Measurements from ENCODE around the gene SYT14.
"Not testable (repeated sequence)": the region's sequence is repeated elsewhere in the genome, so short reads cannot be mapped to it uniquely, and the experiment has no call there.

SYT14 gene

DNA sequence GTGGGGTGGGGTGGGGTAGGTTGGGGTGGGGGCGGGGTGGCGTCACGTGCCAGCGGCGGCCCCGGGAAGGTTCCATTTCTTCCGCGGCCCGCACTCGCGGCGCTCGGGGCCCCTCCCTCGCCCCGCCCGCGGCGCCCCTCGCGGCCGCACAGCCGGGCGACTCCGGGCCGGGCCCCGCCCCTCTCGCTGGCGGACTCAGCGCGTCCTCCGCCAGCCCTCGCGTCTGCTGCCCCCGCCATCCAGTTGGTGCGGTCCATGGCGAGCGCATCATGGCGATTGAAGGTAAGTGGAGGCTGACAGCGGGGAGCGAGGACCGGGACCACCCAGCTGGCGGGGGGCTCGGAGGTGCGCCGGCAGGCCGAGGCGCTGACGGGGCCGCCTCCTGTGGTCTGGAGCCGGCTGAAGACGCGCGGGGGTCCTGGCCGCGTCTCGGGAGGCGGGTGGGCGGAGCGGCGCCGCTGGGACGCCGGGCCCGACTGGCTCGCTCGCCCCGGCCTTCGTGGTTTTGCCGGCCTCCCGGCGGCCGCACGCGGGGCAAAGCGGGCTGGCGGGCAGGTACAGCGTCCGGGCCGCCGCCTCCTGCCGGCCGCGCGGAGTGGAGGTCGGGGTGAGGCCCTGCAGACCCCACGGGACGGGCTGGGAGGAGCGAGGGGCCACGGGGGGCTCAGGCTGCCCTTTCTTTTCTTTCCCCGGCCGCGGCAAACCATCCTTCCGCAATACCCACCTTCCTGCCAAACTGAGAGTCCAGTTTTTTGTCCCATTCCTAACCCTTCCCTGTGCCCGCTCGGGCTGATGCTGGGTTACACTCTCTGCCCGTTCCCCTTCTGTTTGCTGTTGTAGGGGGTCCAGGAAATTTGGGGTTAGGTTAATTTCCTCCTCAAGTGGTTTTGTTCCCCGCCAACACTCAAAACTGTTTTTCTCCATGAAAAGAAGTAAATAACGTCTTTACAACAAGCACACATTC is at the start of gene SYT14:
Gene SYT14, plus strand, starts transcription at position 222 of the 964 bp plus-strand sequence. Its CDS starts 48 bp downstream, at position 270.
- H3K27me3 ChIP-seq (replicated peaks; ENCODE audit: insufficient read depth, low read length) = no peaks in the 10 kb centered on the region
- H2AFZ ChIP-seq (ENCODE audit: low read length) = peak within 1 kb of the TSS; percentile 50; the same call in 1 of the 2 replicates
- peak within 1 kb of the TSS; percentile 55 for H3K4me3 ChIP-seq (ENCODE audit: low read length)
- no peak for TF ChIP-seq CTCF (IDR thresholded peaks at IDR 0.05; ENCODE audit: low read length)
- no peak for TF ChIP-seq EZH2 (optimal IDR thresholded peaks at IDR 0.05; ENCODE audit: low read depth, low read length)
- 0 out of 2 replicates have a peak, but pooled peaks cover 5% of the 10 kb centered on the region for H3F3A ChIP-seq (ENCODE audit: insufficient read depth, low read length)
- H4K20me1 ChIP-seq (ENCODE audit: insufficient read depth, low read length) = no peaks in the 10 kb centered on the region
- DNase-seq = peak; percentile 65
- H3K9me2 ChIP-seq (replicated peaks; ENCODE audit: insufficient read depth, low read length) = no peaks in the 10 kb centered on the region
- no peaks in the 10 kb centered on the region for H3K4me1 ChIP-seq (ENCODE audit: low read length)
- H3K4me2 ChIP-seq (ENCODE audit: low read depth, low read length) = peak within 1 kb of the TSS; percentile 64
- H3K27ac ChIP-seq (ENCODE audit: low read length) = no peak within 1 kb of the TSS
- H3K36me3 ChIP-seq (replicated peaks; ENCODE audit: insufficient read depth, low read length) = no peaks in the 10 kb centered on the region
- no peaks in the 10 kb centered on the region for H3K9me3 ChIP-seq (replicated peaks; ENCODE audit: insufficient read depth, low read length)
- H3K79me2 ChIP-seq (ENCODE audit: low read length) = no peaks in the 10 kb centered on the region
- no peak within 1 kb of the TSS for H3K9ac ChIP-seq (ENCODE audit: low read length)

DNA sequence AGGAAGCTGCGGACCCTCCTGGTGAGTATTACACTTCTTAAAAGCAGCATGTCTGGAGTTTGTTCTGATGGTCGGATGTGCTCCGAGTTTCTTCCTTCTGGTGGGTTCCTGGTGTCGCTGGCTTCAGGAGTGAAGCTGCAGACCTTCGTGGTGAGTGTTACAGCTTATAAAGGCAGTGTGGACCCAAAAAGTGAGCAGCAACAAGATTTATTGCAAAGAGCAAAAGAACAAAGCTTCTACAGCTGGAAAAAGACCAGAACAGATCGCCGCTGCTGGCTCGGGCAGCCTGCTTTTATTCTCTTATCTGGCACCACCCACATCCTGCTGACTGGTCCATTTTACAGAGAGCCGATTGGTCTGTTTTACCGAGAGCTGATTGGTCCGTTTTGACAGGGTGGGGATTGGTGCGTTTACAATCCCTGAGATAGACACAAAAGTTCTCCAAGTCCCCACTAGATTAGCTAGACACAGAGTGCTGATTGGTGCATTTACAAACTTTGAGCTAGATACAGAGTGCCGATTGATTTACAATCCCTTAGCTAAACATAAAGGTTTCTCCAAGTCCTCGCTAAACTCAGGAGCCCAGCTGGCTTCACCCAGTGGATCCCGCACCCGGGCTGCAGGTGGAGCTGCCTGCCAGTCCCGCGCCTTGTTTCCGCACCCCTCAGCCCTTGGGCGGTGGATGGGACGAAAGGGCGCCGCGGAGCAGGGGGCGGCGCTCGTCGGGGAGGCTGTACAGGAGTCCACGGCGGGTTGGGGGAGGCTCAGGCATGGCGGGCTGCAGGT is 49.5 kb upstream of the SYT14 start:
- not testable (repeated sequence) for H3K27me3 ChIP-seq (replicated peaks; ENCODE audit: insufficient read depth, low read length); H3K4me2 ChIP-seq (ENCODE audit: low read depth, low read length); H4K20me1 ChIP-seq (ENCODE audit: insufficient read depth, low read length); H3K27ac ChIP-seq (ENCODE audit: low read length); H3K36me3 ChIP-seq (replicated peaks; ENCODE audit: insufficient read depth, low read length); DNase-seq; H3K4me1 ChIP-seq (ENCODE audit: low read length); H3K9me2 ChIP-seq (replicated peaks; ENCODE audit: insufficient read depth, low read length); H2AFZ ChIP-seq (ENCODE audit: low read length); H3K4me3 ChIP-seq (ENCODE audit: low read length); H3K9ac ChIP-seq (ENCODE audit: low read length); H3K79me2 ChIP-seq (ENCODE audit: low read length); H3K9me3 ChIP-seq (replicated peaks; ENCODE audit: insufficient read depth, low read length); H3F3A ChIP-seq (ENCODE audit: insufficient read depth, low read length)

- Histone ChIP-seq H3F3A (ENCODE audit: insufficient read depth, low read length) (no peaks in the 10 kb centered on the region), H3K4me2 (ENCODE audit: low read depth, low read length) (no peak overlapping the region), H3K9me3 (replicated peaks; ENCODE audit: insufficient read depth, low read length) (no peaks in the 10 kb centered on the region), H3K79me2 (ENCODE audit: low read length) (no peaks in the 10 kb centered on the region), H3K27ac (ENCODE audit: low read length) (no peak overlapping the region), H3K9me2 (replicated peaks; ENCODE audit: insufficient read depth, low read length) (no peaks in the 10 kb centered on the region), H3K36me3 (replicated peaks; ENCODE audit: insufficient read depth, low read length) (no peaks in the 10 kb centered on the region), H3K4me3 (ENCODE audit: low read length) (no peak overlapping the region), H3K4me1 (ENCODE audit: low read length) (no peaks in the 10 kb centered on the region), H3K9ac (ENCODE audit: low read length) (no peak overlapping the region), H2AFZ (ENCODE audit: low read length) (no peak overlapping the region), H4K20me1 (ENCODE audit: insufficient read depth, low read length) (no peaks in the 10 kb centered on the region), H3K27me3 (replicated peaks; ENCODE audit: insufficient read depth, low read length) (no peaks in the 10 kb centered on the region)
- no peak for DNase-seq
- no peak for TF ChIP-seq CTCF (IDR thresholded peaks at IDR 0.05; ENCODE audit: low read length)
- TF ChIP-seq EZH2phosphoT487 (IDR thresholded peaks at IDR 0.05; ENCODE audit: low read length) = no peak
- TF ChIP-seq EZH2 (optimal IDR thresholded peaks at IDR 0.05; ENCODE audit: low read depth, low read length) = no peak
Observed at GRCh38 chr1:209889077-209889418, 49.0 kb upstream of the SYT14 start.
